Ishikawa (cell line): Measurements from ENCODE around the gene EVC2.

Experiments used
- CEBPB ChIP-seq: IDR thresholded peaks from 2 replicates; pipeline ENCODE4 v1.6.1; 2012
- CREB1 ChIP-seq: IDR thresholded peaks from 2 replicates; pipeline ENCODE4 v1.6.1; 2012; ENCODE audit warnings: low read depth
- EGR1 ChIP-seq: IDR thresholded peaks from 2 replicates; pipeline ENCODE4 v1.6.1; 2012
- EP300 ChIP-seq: IDR thresholded peaks from 2 replicates; pipeline ENCODE4 v1.6.1; 2012; ENCODE audit warnings: borderline replicate concordance
- FOXM1 ChIP-seq: IDR thresholded peaks from 2 replicates; pipeline ENCODE4 v1.6.1; 2012; ENCODE audit warnings: low read depth, borderline replicate concordance
- NFIC ChIP-seq: IDR thresholded peaks from 2 replicates; pipeline ENCODE4 v1.6.1; 2012
- RAD21 ChIP-seq: IDR thresholded peaks from 2 replicates; pipeline ENCODE4 v1.6.1; 2012; ENCODE audit warnings: low read depth
- TAF1 ChIP-seq: IDR thresholded peaks from 2 replicates; pipeline ENCODE4 v1.6.1; 2012; ENCODE audit warnings: low read depth, mild to moderate bottlenecking
- TCF12 ChIP-seq: IDR thresholded peaks from 2 replicates; pipeline ENCODE4 v1.6.1; 2012; ENCODE audit warnings: low read depth
- TEAD4 ChIP-seq: IDR thresholded peaks from 2 replicates; pipeline ENCODE4 v1.6.1; 2012
- YY1 ChIP-seq: IDR thresholded peaks from 2 replicates; pipeline ENCODE4 v1.6.1; 2012; ENCODE audit warnings: low read depth
- ZBTB7A ChIP-seq: IDR thresholded peaks from 2 replicates; pipeline ENCODE4 v1.6.1; 2012; ENCODE audit warnings: low read depth
- TF ChIP-seq, protein P1 (sequence below): IDR thresholded peaks from 2 replicates; pipeline ENCODE4 v1.6.1; 2012
- TF ChIP-seq, protein P2 (sequence below): IDR thresholded peaks from 2 replicates; pipeline ENCODE4 v1.6.1; 2012; ENCODE audit warnings: low read depth, mild to moderate bottlenecking
- TF ChIP-seq, protein P3 (sequence below): IDR thresholded peaks from 2 replicates; pipeline ENCODE4 v1.6.1; 2012

The EVC2 gene

DNA sequence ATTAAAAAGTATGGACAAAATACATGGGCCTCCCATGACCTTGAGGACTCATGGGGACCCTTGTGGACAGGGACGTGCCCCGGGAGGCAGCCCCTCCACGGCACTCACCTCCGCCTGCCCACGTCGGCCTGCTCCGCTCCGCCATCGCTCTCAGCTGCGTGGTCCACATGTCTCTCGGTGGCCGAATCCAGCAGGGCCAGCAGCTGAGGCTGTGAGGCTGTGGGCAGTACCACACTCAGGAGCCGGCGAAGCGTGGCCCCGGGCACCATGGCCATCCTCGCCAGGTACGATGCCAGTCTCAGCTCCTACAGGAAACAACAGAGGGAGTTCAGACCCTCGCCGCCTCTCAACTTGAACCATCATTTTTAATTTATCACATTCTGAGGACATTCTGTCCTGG lies 140.0 kb downstream of the EVC2 start:
- TF ChIP-seq FOXM1 (no peak), RAD21 (no peak), TCF12 (no peak), TAF1 (no peak), EP300 (no peak), NFIC (no peak), ZBTB7A (no peak), CEBPB (no peak), CREB1 (no peak), TEAD4 (no peak), YY1 (no peak), EGR1 (no peak)
- TF ChIP-seq, protein P1, sequence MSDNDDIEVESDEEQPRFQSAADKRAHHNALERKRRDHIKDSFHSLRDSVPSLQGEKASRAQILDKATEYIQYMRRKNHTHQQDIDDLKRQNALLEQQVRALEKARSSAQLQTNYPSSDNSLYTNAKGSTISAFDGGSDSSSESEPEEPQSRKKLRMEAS, result no peak
- TF ChIP-seq, protein P2, sequence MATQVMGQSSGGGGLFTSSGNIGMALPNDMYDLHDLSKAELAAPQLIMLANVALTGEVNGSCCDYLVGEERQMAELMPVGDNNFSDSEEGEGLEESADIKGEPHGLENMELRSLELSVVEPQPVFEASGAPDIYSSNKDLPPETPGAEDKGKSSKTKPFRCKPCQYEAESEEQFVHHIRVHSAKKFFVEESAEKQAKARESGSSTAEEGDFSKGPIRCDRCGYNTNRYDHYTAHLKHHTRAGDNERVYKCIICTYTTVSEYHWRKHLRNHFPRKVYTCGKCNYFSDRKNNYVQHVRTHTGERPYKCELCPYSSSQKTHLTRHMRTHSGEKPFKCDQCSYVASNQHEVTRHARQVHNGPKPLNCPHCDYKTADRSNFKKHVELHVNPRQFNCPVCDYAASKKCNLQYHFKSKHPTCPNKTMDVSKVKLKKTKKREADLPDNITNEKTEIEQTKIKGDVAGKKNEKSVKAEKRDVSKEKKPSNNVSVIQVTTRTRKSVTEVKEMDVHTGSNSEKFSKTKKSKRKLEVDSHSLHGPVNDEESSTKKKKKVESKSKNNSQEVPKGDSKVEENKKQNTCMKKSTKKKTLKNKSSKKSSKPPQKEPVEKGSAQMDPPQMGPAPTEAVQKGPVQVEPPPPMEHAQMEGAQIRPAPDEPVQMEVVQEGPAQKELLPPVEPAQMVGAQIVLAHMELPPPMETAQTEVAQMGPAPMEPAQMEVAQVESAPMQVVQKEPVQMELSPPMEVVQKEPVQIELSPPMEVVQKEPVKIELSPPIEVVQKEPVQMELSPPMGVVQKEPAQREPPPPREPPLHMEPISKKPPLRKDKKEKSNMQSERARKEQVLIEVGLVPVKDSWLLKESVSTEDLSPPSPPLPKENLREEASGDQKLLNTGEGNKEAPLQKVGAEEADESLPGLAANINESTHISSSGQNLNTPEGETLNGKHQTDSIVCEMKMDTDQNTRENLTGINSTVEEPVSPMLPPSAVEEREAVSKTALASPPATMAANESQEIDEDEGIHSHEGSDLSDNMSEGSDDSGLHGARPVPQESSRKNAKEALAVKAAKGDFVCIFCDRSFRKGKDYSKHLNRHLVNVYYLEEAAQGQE, result no peak
- TF ChIP-seq, protein P3, sequence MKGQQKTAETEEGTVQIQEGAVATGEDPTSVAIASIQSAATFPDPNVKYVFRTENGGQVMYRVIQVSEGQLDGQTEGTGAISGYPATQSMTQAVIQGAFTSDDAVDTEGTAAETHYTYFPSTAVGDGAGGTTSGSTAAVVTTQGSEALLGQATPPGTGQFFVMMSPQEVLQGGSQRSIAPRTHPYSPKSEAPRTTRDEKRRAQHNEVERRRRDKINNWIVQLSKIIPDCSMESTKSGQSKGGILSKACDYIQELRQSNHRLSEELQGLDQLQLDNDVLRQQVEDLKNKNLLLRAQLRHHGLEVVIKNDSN, result no peak

DNA sequence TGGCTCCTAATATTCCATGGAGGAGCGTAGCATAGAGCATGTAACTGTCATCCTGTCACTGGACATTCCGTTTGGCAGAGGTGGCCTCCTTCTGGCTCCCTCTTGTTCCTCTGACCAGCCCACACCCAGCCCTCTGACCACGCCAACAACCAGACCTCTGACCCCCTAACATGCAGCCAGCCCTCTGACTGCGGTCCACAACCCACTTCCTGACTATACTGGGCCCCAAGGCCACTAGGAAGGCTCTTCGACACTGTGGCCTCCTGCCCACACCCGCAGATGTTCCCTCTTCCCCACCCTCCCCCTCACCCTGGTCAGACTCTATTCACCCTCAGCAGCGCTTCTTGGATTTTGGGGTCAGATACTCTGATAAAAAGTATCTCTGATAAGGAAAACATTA lies 141.4 kb downstream of the EVC2 start:
- TF ChIP-seq, protein P1, result no peak
- TF ChIP-seq FOXM1 (no peak), EGR1 (no peak), TAF1 (no peak)
- TF ChIP-seq, protein P2, result no peak

DNA sequence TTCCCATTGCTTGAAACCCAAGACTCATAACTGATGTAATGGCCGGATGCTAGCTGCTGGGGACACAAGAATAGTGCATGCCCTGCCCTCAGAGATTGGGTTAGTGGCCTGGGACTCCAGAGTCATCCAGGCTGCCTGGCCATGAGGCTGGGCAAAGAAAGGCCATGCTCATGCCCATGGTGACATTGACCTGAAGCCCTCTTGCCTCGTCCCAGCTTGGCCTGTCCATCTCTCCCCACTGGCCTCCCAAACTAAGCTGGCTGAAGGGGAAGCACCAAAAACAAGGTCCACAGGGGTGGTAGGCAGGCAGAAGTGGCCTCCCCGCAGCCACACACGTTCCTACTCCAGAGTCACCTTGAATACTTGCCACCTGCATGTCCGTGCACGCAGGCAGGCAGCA lies 141.8 kb downstream of the EVC2 start:
- no peak for TF ChIP-seq CEBPB
- TF ChIP-seq CREB1, result no peak
- no peak for TF ChIP-seq FOXM1
- TF ChIP-seq TEAD4, result no peak
- no peak for TF ChIP-seq RAD21
- no peak for TF ChIP-seq NFIC
- no peak for TF ChIP-seq TAF1
- TF ChIP-seq, protein P1, result no peak
- TF ChIP-seq TCF12, result no peak
- TF ChIP-seq, protein P2, result no peak
- TF ChIP-seq EGR1, result no peak
- TF ChIP-seq YY1, result no peak
- TF ChIP-seq EP300, result no peak
- TF ChIP-seq ZBTB7A, result no peak
- TF ChIP-seq, protein P3, result no peak

DNA sequence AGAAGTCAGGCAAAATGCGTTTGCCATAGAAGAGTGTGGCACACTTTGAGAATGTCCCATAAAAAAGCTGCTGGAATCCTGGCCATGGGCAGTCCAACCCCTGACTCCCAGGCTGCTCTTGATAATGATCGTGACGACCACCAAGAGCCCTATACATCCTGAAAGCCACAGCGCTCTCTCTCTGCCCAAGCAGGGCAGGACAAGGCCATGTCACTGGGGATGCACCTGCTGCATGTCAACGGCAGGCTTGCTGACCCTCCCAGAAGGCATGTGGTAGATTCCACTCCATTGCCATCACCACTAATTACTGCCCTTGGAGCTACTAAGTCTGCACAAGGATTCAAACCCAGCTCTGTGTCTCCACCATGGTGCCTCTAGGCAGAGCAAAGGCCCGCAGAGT lies 144.5 kb downstream of the EVC2 start:
- TF ChIP-seq YY1 (no peak), EGR1 (no peak), CREB1 (no peak), ZBTB7A (no peak), TCF12 (no peak), CEBPB (no peak), RAD21 (no peak), TEAD4 (no peak), NFIC (no peak), TAF1 (no peak)
- TF ChIP-seq, protein P1, result no peak
- TF ChIP-seq, protein P2, result no peak
- TF ChIP-seq, protein P3, result no peak
